Stomach (tissue), 4 donors: Measurements from ENCODE around the gene TNFRSF1B.

Experiments
- CTCF ChIP-seq, 7 experiments: fragments of 450-650 bp in 4 of 7; fragments of 200-600 bp in 3 of 7; sonication (generic) in 3 of 7; IDR thresholded peaks; one replicate each; pipeline ENCODE4 v1.5.1; 2016 to 2019; ENCODE audit warnings: antibody characterized with exemption in 7 of 7, control low read depth in 2 of 7, mild to moderate bottlenecking in 1 of 7
- POLR2A ChIP-seq, 4 donors: fragments of 450-650 bp; IDR thresholded peaks; one replicate each; pipeline ENCODE4 v1.6.1; 2016; ENCODE audit warnings: antibody characterized with exemption in 4 of 4, control low read depth in 2 of 4, mild to moderate bottlenecking in 1 of 4, moderate library complexity in 1 of 4

DNA sequence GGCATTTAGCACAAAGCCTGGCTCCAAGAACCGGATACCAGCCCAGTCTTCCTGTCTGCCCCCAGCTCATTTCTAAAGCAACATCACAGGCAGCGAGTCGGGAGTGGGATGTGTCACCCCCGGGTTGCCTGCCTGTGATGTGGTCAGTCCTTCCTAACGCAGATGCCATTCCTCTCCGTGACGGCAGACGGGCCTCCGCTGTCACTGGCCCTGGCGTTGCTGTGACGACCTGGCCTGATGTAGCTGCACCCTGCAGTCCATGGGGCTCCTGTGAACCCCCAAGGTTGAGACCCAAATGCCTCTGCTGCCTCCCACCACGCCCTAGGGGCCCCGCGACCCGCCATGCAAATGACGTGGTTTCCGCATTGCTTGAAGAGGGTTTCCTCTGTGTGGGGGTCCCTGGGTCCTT, 12.3 kb downstream of the TNFRSF1B start:
- TF ChIP-seq CTCF (IDR thresholded peaks at IDR 0.05) (no peak), POLR2A (IDR thresholded peaks at IDR 0.05) (no peak)
